SU-DHL-6 (cell line): ENCODE data around the gene AIP.

Experiments used
- H2AFZ ChIP-seq: fragments of 200-600 bp; sonication (generic); 2 replicates; pipeline ENCODE4 v1.6.1; 2014; ENCODE audit warnings: low read depth, mild to moderate bottlenecking, moderate library complexity, mixed read lengths, antibody characterized with exemption, low read length; ENCODE audit not compliant: severe bottlenecking
- H3F3A ChIP-seq: fragments of 200-600 bp; shearing (Covaris generic); 2 replicates; pipeline ENCODE4 v1.6.0; 2016; ENCODE audit warnings: antibody characterized with exemption, mild to moderate bottlenecking; ENCODE audit not compliant: insufficient read depth
- H3K27ac ChIP-seq: fragments of 200-600 bp; sonication (generic); 2 replicates; pipeline ENCODE4 v1.5.1; 2016; ENCODE audit warnings: low read depth, mild to moderate bottlenecking, low read length, moderate library complexity, mixed read lengths
- H3K27me3 ChIP-seq: fragments of 200-600 bp; sonication (generic), shearing (Covaris generic); 2 replicates; pipeline ENCODE4 v1.6.0; 2014; ENCODE audit warnings: mild to moderate bottlenecking, low read length
- H3K36me3 ChIP-seq: fragments of 200-600 bp; sonication (generic); 2 replicates; pipeline ENCODE4 v1.6.1; 2014; ENCODE audit warnings: mild to moderate bottlenecking, low read length, mixed read lengths
- H3K4me2 ChIP-seq: fragments of 300-600, 200-600 bp; shearing (Covaris generic), sonication (generic); 2 replicates; pipeline ENCODE4 v1.6.0; 2014; ENCODE audit warnings: low read length, low read depth, mild to moderate bottlenecking; ENCODE audit not compliant: poor library complexity, severe bottlenecking
- H3K4me3 ChIP-seq: fragments of 200-600 bp; sonication (generic); 2 replicates; pipeline ENCODE4 v1.5.1; 2014; ENCODE audit warnings: antibody characterized with exemption, low read length, mild to moderate bottlenecking, mixed read lengths; ENCODE audit not compliant: insufficient read depth, poor library complexity, severe bottlenecking
- H3K79me2 ChIP-seq: fragments of 200-600 bp; sonication (generic); 2 replicates; pipeline ENCODE4 v1.6.1; 2014; ENCODE audit warnings: mild to moderate bottlenecking, low read length, moderate library complexity; ENCODE audit not compliant: insufficient read depth
- H3K9ac ChIP-seq: fragments of 200-600 bp; sonication (generic); 2 replicates; pipeline ENCODE4 v1.7.0; 2014; ENCODE audit warnings: mild to moderate bottlenecking, low read length
- H3K9me2 ChIP-seq: fragments of 200-600 bp; sonication (generic); replicated peaks from 2 replicates; pipeline ENCODE4 v1.6.1; 2014; ENCODE audit warnings: low read length; ENCODE audit not compliant: insufficient read depth
- H3K9me3 ChIP-seq: fragments of 200-600 bp; sonication (generic); 2 replicates; pipeline ENCODE4 v1.6.1; 2014; ENCODE audit warnings: low read length, mixed read lengths; ENCODE audit not compliant: insufficient read depth
- H4K20me1 ChIP-seq: fragments of 200-600 bp; sonication (generic); 2 replicates; pipeline ENCODE4 v1.6.1; 2014; ENCODE audit warnings: low read depth, mild to moderate bottlenecking, antibody characterized with exemption, low read length, moderate library complexity, mixed read lengths
- EZH2phosphoT487 ChIP-seq: fragments of 200-600 bp; sonication (generic), shearing (Covaris generic); conservative IDR thresholded peaks from 2 replicates; pipeline ENCODE4 v1.6.1; 2018; ENCODE audit warnings: mild to moderate bottlenecking, antibody characterized with exemption, low read length, moderate library complexity, mixed read lengths
- TF ChIP-seq, protein P1 (sequence below): fragments of 200-600 bp; sonication (generic); IDR thresholded peaks from one replicate; pipeline ENCODE4 v1.5.1; 2017; ENCODE audit warnings: antibody characterized with exemption, mild to moderate bottlenecking, low read length, moderate library complexity; ENCODE audit not compliant: insufficient read depth, poor library complexity, severe bottlenecking

Gene AIP

DNA sequence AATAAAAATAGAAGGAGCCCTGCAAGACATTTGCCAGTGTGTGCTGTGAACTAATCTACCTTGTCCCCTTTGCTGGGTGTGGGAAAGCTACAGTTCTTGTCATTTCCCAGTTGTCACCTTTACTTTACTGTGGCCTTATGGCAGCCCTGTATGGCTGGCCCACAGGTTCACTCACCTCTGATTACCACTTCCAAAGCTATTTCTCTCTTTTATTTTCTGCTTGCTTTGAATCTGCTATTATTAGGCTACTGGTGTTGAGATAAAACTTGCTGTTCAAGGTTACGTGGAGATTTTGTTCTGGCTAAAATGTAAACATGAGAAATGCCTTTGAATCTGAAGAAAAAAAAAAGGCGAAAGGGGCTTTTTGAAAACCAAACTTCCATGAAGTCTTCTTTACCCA lies 50.1 kb downstream of the AIP start:
- no peak overlapping the region for H3K4me2 ChIP-seq
- H3K9me3 ChIP-seq = peaks cover 24% of the 10 kb centered on the region
- H3K27me3 ChIP-seq = no peaks in the 10 kb centered on the region
- H4K20me1 ChIP-seq = no peaks in the 10 kb centered on the region
- H3K9ac ChIP-seq = no peak overlapping the region
- H2AFZ ChIP-seq = no peak overlapping the region
- no peaks in the 10 kb centered on the region for H3K9me2 ChIP-seq
- no peaks in the 10 kb centered on the region for H3F3A ChIP-seq
- H3K36me3 ChIP-seq = no peaks in the 10 kb centered on the region
- H3K79me2 ChIP-seq = no peaks in the 10 kb centered on the region
- H3K27ac ChIP-seq = no peak overlapping the region
- TF ChIP-seq EZH2phosphoT487 = no peak
- TF ChIP-seq, protein P1, sequence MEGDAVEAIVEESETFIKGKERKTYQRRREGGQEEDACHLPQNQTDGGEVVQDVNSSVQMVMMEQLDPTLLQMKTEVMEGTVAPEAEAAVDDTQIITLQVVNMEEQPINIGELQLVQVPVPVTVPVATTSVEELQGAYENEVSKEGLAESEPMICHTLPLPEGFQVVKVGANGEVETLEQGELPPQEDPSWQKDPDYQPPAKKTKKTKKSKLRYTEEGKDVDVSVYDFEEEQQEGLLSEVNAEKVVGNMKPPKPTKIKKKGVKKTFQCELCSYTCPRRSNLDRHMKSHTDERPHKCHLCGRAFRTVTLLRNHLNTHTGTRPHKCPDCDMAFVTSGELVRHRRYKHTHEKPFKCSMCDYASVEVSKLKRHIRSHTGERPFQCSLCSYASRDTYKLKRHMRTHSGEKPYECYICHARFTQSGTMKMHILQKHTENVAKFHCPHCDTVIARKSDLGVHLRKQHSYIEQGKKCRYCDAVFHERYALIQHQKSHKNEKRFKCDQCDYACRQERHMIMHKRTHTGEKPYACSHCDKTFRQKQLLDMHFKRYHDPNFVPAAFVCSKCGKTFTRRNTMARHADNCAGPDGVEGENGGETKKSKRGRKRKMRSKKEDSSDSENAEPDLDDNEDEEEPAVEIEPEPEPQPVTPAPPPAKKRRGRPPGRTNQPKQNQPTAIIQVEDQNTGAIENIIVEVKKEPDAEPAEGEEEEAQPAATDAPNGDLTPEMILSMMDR = no peak
- no peak overlapping the region for H3K4me3 ChIP-seq

DNA sequence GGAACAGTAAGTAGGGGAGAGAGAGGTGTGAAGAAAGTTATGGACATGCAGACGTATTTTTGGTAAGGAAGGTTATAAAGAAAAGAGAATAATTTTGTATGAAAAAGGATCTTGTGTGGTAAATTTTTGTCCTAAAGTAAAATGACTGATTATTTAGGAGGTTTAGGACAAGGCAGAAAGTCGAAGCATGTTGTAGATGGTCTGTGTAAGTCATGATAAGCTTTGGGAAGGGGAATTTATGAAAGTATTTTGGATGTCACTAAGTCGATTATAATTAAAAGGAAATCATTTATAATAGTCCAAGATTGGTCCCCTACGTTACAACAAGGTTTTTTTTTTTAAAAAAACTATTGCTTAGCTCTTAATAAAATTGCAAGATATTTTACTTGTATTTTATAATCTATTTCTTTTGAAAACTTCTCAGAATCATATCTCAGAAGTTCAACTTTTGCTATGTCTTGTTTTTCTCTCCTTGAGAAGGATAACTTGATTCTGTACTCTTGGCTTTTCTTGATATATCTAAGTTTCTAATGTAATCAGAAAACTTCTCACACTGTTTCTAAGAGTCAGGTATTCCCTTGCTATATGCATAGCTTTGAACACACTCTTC lies 51.3 kb downstream of the AIP start:
- Histone ChIP-seq H3F3A (no peaks in the 10 kb centered on the region), H3K4me2 (no peak overlapping the region), H3K79me2 (no peaks in the 10 kb centered on the region), H3K9me2 (no peaks in the 10 kb centered on the region), H4K20me1 (no peaks in the 10 kb centered on the region), H3K27me3 (no peaks in the 10 kb centered on the region), H3K9me3 (peaks cover 24% of the 10 kb centered on the region), H3K9ac (no peak overlapping the region), H3K27ac (no peak overlapping the region), H2AFZ (no peak overlapping the region), H3K4me3 (no peak overlapping the region), H3K36me3 (no peaks in the 10 kb centered on the region)
- TF ChIP-seq EZH2phosphoT487 = no peak
- TF ChIP-seq, protein P1 = no peak

DNA sequence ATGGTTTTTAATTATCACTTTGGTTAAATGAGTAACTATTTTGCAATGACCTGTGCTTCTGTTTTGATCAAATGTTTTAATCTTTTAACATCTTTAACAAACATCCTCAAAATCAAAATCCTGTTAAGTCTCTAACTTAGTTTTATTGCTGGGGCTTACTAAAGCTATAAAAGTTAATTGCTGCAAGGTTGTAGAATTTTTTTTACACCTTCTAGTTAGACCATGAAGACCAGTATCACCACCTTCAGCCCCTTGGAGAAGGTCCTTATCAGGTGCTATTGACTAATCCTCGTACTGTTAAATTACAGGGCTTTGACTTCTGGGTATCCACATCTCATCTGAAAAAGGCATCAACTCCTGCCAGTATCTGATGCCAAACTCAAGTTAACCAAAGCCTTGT lies 52.7 kb downstream of the AIP start:
- Histone ChIP-seq H3K79me2 (no peaks in the 10 kb centered on the region), H3K9me2 (no peaks in the 10 kb centered on the region), H3F3A (no peaks in the 10 kb centered on the region), H3K9me3 (peaks cover 24% of the 10 kb centered on the region), H2AFZ (no peak overlapping the region), H4K20me1 (no peaks in the 10 kb centered on the region), H3K36me3 (no peaks in the 10 kb centered on the region), H3K27me3 (no peaks in the 10 kb centered on the region), H3K4me2 (no peak overlapping the region), H3K9ac (no peak overlapping the region), H3K4me3 (no peak overlapping the region), H3K27ac (no peak overlapping the region)
- no peak for TF ChIP-seq EZH2phosphoT487

DNA sequence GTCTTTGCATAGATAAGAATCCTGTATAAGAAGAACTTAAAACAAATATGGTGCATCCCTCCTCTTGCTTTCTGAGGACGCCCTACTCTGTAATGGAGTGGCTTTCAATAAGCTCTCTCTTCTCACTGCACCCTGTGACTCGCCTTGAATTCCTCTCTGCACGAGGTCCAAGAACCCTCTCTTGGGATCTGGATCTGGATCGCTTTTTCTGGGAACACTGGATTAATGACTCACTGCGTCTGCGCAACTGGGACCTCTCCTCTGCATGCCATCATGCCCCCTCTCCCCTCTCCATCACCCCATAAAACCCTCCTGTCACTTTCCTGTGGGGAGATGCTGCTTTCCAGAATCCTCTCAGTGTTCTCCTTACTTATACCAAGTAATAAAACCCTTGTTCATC lies 55.5 kb downstream of the AIP start:
- no peak for TF ChIP-seq EZH2phosphoT487
- TF ChIP-seq, protein P1 = no peak
- H3K9me3 ChIP-seq = peaks cover 13% of the 10 kb centered on the region
- no peaks in the 10 kb centered on the region for H3K36me3 ChIP-seq
- no peak overlapping the region for H3K27ac ChIP-seq
- no peaks in the 10 kb centered on the region for H4K20me1 ChIP-seq
- no peak overlapping the region for H3K4me2 ChIP-seq
- H3K4me3 ChIP-seq = no peak overlapping the region
- H3F3A ChIP-seq = no peaks in the 10 kb centered on the region
- H3K27me3 ChIP-seq = no peaks in the 10 kb centered on the region
- H3K79me2 ChIP-seq = no peaks in the 10 kb centered on the region
- H3K9ac ChIP-seq = no peak overlapping the region
- no peak overlapping the region for H2AFZ ChIP-seq
- no peaks in the 10 kb centered on the region for H3K9me2 ChIP-seq
